ENCODE results near the gene PIK3CG.
"Not testable (repeated sequence)": the region's sequence is repeated elsewhere in the genome, so short reads cannot be mapped to it uniquely, and the experiment has no call there.

Gene PIK3CG

DNA sequence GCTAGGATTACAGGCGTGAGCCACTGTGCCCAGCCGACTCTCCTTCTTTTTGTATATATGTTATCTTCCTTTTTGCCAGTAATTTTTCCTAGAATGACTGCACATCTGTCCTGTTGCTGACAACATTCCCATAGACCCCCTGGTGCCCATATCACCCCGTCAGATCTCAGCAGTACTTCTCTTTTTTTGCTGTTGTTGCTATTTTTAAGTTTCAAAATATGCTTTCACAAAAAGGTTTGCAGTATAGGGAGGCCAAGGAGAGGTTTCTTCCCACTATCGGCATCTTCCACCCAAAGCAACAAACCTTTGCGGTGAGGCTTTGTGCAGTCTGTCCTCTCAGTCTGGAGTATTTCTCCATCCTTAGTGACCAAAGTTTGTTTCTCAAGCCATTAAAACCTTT lies 23.1 kb downstream of the PIK3CG start:
- no peak for DNase-seq

DNA sequence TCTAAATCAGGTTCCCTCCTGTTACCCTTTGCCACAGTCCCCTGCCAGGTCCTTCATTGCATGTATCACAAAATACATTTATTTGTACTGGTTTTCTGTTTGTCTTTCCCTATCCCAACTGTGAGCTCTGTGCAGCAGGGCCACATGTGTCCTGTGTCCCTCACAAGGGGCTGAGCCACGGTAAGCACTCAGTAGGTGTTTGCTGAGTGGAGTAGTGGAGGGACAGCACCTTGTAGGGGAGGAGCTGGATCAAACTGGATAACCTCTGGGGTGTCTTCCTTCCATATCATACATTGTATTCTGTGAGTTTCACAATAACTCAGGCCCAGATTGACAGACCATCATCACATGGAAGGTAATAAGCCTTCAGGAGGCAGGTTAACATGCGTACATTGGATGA lies 25.9 kb downstream of the PIK3CG start:
- DNase-seq = no peak

- DNase-seq = no peak
Measured at GRCh38 chr7:106891548-106892410, 26.7 kb downstream of the PIK3CG start.

GRCh38 chr7:106893591-106893990 lies 28.5 kb downstream of the PIK3CG start:
- no peak for DNase-seq

- DNase-seq = no peak
Measured at GRCh38 chr7:106895246-106895864, 30.3 kb downstream of the PIK3CG start.

- no peak for DNase-seq
Measured at GRCh38 chr7:106896231-106896630, 31.1 kb downstream of the PIK3CG start.

DNA sequence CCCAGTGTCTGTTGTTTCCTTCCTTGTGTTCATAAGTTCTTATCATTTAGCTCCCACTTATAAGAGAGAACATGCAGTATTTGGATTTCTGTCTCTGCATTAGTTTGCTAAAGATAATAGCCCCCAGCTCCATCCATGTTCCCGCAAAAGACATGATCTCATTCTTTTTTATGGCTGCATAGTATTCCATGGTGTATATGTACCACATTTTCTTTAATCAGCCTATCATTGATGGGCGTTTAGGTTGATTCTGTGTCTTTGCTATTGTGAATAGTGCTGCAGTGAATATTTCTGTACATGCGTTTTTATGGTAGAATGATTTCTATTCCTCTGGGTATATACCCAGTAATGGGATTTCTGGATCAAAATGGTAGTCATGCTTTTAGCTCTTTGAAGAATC lies 32.5 kb downstream of the PIK3CG start:
- DNase-seq = not testable (repeated sequence)

GRCh38 chr7:106898967-106899366 lies 33.9 kb downstream of the PIK3CG start:
- DNase-seq = not testable (repeated sequence)

- no peak for DNase-seq
Measured at GRCh38 chr7:106901828-106902441, 36.9 kb downstream of the PIK3CG start.

DNA sequence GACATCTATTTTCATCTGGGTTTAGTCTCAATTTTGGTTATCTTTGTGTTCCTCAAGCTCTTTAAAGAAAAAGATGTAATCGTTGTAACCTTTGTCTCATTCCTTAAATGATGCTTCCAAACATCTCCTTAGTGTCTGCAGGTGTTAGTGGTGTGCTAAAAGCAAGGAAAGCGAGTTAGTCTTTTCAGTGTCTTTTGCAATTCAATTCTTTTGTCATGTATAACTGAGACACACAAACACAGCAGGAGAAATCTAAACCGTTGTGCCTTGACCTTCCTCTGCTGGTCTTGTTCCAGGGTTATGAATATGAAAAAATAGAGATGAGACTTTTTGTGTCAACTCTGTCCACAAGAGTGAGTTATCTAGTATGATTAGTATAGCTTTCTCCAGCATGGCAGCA lies 40.7 kb downstream of the PIK3CG start:
- no peak for DNase-seq

GRCh38 chr7:106911959-106912358 lies 46.9 kb downstream of the PIK3CG start:
- DNase-seq = no peak

- DNase-seq = no peak
Measured at GRCh38 chr7:106914018-106914607, 49.0 kb downstream of the PIK3CG start.

- DNase-seq = no peak
Measured at GRCh38 chr7:106915407-106915806, 50.3 kb downstream of the PIK3CG start.

GRCh38 chr7:106915873-106916272 lies 50.8 kb downstream of the PIK3CG start:
- no peak for DNase-seq

DNA sequence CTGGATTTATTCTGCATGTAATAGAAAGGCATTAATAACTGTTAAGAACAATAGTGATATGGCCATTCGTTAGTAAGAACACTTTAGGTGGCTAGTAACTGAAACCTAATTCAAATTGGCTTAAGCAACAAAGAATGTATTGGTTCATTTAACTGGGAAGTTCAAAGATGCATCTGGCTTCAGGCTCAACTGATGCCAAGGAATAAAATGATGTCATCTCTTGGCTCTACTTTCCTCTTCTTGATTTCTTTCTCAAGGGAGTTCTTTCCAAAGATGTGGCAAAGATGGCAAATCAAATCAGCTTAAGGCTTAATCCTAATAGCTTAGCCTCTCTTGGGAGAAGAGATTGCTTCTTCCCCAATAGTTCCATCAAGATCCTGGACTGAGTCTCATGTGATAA lies 51.6 kb downstream of the PIK3CG start:
- DNase-seq = no peak

- no peak for DNase-seq
Measured at GRCh38 chr7:106918991-106919390, 53.9 kb downstream of the PIK3CG start.

GRCh38 chr7:106924468-106924867 lies 59.4 kb downstream of the PIK3CG start:
- not testable (repeated sequence) for DNase-seq

DNA sequence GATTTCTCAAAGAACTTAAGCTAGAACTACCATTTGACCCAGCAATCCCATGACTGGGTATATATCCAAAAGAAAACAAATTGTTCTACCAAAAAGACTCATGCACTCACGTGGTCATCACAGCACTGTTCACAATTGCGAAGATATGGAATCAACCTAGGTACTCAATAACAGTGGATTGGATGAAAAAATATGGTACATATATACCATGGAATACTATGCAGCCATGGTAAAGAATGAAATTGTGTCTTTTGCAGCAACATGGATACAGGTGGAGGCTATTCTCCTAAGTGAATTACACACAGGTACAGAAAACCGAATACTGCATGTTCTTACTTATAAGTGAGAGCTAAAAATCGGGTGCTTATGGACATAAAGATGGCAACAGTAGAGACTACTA lies 61.8 kb downstream of the PIK3CG start:
- no peak for DNase-seq

DNA sequence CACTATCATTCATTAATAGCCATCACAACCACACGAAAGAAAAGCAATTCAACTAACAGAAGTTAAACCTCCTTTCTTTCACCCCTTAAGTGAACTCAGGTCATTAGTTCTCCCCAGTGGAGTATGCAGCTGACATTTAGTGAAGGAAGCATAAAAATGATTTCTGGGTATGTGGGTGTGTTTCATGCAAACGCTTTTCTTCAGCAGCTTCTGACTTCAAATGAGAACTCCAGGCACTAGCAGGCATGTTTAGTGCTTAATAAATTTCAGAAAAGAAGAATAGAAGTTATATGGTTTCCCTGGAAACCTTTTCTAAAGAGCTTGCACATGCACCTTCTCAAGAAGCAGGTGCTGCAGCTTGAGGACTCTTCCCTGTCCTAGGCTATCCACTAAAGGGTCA lies 62.5 kb downstream of the PIK3CG start:
- DNase-seq = no peak

GRCh38 chr7:106929616-106930015 lies 64.5 kb downstream of the PIK3CG start:
- not testable (repeated sequence) for DNase-seq

- no peak for DNase-seq
Measured at GRCh38 chr7:106936236-106936635, 71.2 kb downstream of the PIK3CG start.

DNA sequence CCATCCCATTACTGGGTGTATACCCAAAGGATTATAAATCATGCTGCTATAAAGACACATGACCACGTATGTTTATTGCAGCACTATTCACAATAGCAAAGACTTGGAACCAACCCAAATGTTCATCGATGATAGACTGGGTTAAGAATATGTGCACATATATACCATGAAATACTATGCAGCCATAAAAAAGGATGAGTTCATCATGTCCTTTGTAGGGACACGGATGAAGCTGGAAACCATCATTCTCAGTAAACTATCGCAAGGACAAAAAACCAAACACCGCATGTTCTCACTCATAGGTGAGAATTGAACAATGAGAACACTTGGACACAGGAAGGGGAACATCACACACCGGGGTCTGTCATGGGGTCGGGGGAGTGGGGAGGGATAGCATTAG lies 73.0 kb downstream of the PIK3CG start:
- DNase-seq = not testable (repeated sequence)

DNA sequence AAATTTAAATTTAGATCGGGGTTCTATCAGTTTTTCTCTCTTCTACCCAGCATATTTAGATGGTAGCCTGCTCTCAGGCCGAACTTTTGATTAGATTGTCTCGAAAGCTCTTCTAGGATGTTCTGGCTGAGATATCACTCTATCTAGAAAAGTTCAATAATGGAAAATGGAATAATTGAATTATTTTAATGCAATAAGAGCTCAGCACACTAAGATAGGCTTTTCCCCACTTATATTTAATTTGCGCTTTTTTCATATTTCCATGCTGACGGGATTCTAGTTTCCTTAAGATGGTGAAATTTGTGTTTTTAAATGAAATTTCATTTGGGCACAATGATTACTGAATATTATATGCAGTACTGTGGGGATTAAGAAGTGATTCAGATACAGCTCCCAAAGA lies 73.7 kb downstream of the PIK3CG start:
- DNase-seq = no peak

Data from fibroblast of upper back skin (primary cell).